Uterus (tissue), 2 donors: ENCODE measurements around the gene EVI2A.

Experiments
- POLR2A ChIP-seq, 2 donors: fragments of 450-650 bp; IDR thresholded peaks; one replicate each; pipeline ENCODE4 v1.6.1; 2016; ENCODE audit warnings: antibody characterized with exemption in 2 of 2, mild to moderate bottlenecking in 1 of 2, moderate library complexity in 1 of 2
- TF ChIP-seq, protein P1 (sequence below), 4 experiments: fragments of 200-600 bp in 2 of 4; fragments of 450-650 bp in 2 of 4; sonication (generic) in 2 of 4; IDR thresholded peaks; one replicate each; pipeline ENCODE4 v1.5.1; 2016 to 2019; ENCODE audit warnings: antibody characterized with exemption in 4 of 4, mild to moderate bottlenecking in 2 of 4, moderate library complexity in 1 of 4

GRCh38 chr17:31296142-31296541 lies 25.3 kb downstream of the EVI2A start:
- TF ChIP-seq, protein P1, sequence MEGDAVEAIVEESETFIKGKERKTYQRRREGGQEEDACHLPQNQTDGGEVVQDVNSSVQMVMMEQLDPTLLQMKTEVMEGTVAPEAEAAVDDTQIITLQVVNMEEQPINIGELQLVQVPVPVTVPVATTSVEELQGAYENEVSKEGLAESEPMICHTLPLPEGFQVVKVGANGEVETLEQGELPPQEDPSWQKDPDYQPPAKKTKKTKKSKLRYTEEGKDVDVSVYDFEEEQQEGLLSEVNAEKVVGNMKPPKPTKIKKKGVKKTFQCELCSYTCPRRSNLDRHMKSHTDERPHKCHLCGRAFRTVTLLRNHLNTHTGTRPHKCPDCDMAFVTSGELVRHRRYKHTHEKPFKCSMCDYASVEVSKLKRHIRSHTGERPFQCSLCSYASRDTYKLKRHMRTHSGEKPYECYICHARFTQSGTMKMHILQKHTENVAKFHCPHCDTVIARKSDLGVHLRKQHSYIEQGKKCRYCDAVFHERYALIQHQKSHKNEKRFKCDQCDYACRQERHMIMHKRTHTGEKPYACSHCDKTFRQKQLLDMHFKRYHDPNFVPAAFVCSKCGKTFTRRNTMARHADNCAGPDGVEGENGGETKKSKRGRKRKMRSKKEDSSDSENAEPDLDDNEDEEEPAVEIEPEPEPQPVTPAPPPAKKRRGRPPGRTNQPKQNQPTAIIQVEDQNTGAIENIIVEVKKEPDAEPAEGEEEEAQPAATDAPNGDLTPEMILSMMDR (IDR thresholded peaks at IDR 0.05): no peak
- no peak for TF ChIP-seq POLR2A (IDR thresholded peaks at IDR 0.05)
